ENCODE data around the gene RETSAT.

The RETSAT gene

GRCh38 chr2:85303780-85304531 lies 50.4 kb downstream of the RETSAT start:
- no peak for DNase-seq

- no peak for DNase-seq
Measured at GRCh38 chr2:85302121-85302520, 52.2 kb downstream of the RETSAT start.

Measured in SIG-M5 (cell line).